ENCODE measurements around the gene SCG5. TPM values are rescaled to one million over a fixed set of nuclear protein-coding genes. Genes with fewer than 3 reads are reported as not detected.

SCG5 gene
- polyA plus RNA-seq, 1 of the 3 experiments (the other 2 are of a cell fraction), result 11.0 TPM

DNA sequence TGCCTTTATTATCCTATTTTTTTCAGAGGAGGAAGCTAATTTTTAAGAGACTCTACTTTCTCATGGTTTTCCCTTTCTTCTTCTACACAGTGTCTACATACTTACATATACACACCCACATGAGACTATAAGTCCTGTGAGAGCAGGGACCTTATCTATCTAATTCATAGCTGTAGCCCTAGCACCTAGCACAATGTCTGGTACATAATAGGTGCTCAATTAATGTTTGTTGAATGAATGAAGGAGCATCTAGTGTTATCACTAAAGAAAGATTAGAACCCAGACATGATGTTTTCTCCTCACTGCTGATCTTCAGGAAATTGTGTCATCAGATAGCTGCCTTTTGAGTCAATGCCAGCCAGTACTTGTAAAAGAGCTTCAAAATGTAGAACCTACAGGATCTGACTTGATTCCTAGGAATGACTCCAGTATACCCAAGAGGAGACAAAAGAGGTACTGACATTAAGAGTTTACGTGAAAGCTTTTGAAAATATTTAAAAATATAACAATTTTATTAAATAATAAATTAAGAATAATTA, 2.5 kb downstream of the SCG5 start:
- no peaks in the 10 kb centered on the region for H3K9me3 ChIP-seq
- no peaks in the 10 kb centered on the region for H3K27me3 ChIP-seq (ENCODE audit: insufficient read depth)
- H2AFZ ChIP-seq (ENCODE audit: low read depth), result no peak overlapping the region
- no peaks in the 10 kb centered on the region for H3K9me2 ChIP-seq
- ChIA-PET POLR2A (no interaction called here), CTCF (interaction anchor here (1.4 to 4.6 kb wide), 4 partner anchors 13 to 349 kb away, joined by 3 to 21 read pairs (median 5); no protein-coding TSS in a partner anchor)
- H3K9ac ChIP-seq, result no peak overlapping the region
- no peaks in the 10 kb centered on the region for H3K79me2 ChIP-seq (ENCODE audit: insufficient read depth)
- no peak overlapping the region for H3K4me2 ChIP-seq
- WGBS (ENCODE audit: low lambda C conversion rate), result 95% methylated on average over 1 of the region's 1 CpG
- no peaks in the 10 kb centered on the region for H4K20me1 ChIP-seq (ENCODE audit: insufficient read depth)
- no peak overlapping the region for H3K27ac ChIP-seq (ENCODE audit: low read depth in 2 of 2, low read length in 1 of 2)
- TF ChIP-seq GATA2 (CRISPR knock-in tag; IDR thresholded peaks at IDR 0.05) (no peak), FOSL2 (IDR thresholded peaks at IDR 0.05; ENCODE audit: borderline replicate concordance, low read depth) (no peak), MXI1 (IDR thresholded peaks at IDR 0.05; ENCODE audit: low read depth, low read length) (no peak)
- TF ChIP-seq, protein P1, sequence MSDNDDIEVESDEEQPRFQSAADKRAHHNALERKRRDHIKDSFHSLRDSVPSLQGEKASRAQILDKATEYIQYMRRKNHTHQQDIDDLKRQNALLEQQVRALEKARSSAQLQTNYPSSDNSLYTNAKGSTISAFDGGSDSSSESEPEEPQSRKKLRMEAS (IDR thresholded peaks at IDR 0.05; ENCODE audit: low read depth), result no peak
- TF ChIP-seq, protein P2, sequence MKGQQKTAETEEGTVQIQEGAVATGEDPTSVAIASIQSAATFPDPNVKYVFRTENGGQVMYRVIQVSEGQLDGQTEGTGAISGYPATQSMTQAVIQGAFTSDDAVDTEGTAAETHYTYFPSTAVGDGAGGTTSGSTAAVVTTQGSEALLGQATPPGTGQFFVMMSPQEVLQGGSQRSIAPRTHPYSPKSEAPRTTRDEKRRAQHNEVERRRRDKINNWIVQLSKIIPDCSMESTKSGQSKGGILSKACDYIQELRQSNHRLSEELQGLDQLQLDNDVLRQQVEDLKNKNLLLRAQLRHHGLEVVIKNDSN (IDR thresholded peaks at IDR 0.05; ENCODE audit: borderline replicate concordance, low read depth), result no peak
- no peak for DNase-seq
- H3K4me3 ChIP-seq (ENCODE audit: low read depth in 2 of 2, low read length in 1 of 2), result no peak overlapping the region
- H3K4me1 ChIP-seq (ENCODE audit: control insufficient read depth in 1 of 2, insufficient read depth in 2 of 2, low read depth in 1 of 2, low read length in 1 of 2), result peaks cover 0 to 7% of the 10 kb centered on the region in 2 experiments; a peak in 1 of 4 replicates
- H3F3A ChIP-seq (replicated peaks; ENCODE audit: insufficient read depth), result peaks cover 9% of the 10 kb centered on the region
- peaks cover 7 to 9% of the 10 kb centered on the region in 2 experiments for H3K36me3 ChIP-seq (replicated peaks in 1 of 2; ENCODE audit: control insufficient read depth in 1 of 2, insufficient read depth in 2 of 2, low read length in 1 of 2)

DNA sequence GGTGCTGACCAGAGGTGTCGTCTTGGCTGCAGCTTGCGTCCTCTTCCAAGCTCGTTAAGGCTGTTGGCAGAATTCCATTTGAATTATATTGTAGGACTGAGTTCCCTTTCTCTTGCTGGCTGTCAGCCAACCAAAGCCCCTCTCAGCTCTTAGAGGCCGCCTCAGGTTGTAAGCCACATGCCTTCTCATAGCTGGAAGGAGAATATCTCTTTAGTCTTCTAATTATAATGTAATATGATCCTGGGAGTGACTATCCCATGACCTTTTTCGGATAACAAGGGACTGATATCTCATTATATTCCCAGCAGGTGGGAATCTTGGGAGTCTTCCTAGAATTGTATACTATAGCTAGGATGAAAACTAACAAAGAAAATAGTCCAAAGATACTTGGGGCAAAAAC, 4.8 kb downstream of the SCG5 start:
- Histone ChIP-seq H3K4me1 (ENCODE audit: control insufficient read depth in 1 of 2, insufficient read depth in 2 of 2, low read depth in 1 of 2, low read length in 1 of 2) (peaks cover 0 to 7% of the 10 kb centered on the region in 2 experiments; a peak in 1 of 4 replicates), H3K9me2 (no peaks in the 10 kb centered on the region), H3K27ac (ENCODE audit: low read depth in 2 of 2, low read length in 1 of 2) (no peak overlapping the region), H3K4me3 (ENCODE audit: low read depth in 2 of 2, low read length in 1 of 2) (no peak overlapping the region), H4K20me1 (ENCODE audit: insufficient read depth) (no peaks in the 10 kb centered on the region), H3F3A (replicated peaks; ENCODE audit: insufficient read depth) (peaks cover 5% of the 10 kb centered on the region), H3K27me3 (ENCODE audit: insufficient read depth) (no peaks in the 10 kb centered on the region), H3K79me2 (ENCODE audit: insufficient read depth) (no peaks in the 10 kb centered on the region), H3K9ac (no peak overlapping the region), H3K36me3 (replicated peaks in 1 of 2; ENCODE audit: control insufficient read depth in 1 of 2, insufficient read depth in 2 of 2, low read length in 1 of 2) (no peaks in the 10 kb centered on the region), H2AFZ (ENCODE audit: low read depth) (no peak overlapping the region), H3K9me3 (no peaks in the 10 kb centered on the region), H3K4me2 (no peak overlapping the region)
- ChIA-PET CTCF (interaction anchor here (0.9 to 6.8 kb wide), 4 partner anchors 11 to 486 kb away, joined by 3 to 62 read pairs (median 13); no protein-coding TSS in a partner anchor), POLR2A (no interaction called here)
- WGBS (ENCODE audit: low lambda C conversion rate), result 71% methylated on average over 5 of the region's 5 CpGs
- TF ChIP-seq EZH2phosphoT487 (IDR thresholded peaks at IDR 0.05; ENCODE audit: borderline replicate concordance, low read depth) (no peak), FOSL2 (IDR thresholded peaks at IDR 0.05; ENCODE audit: borderline replicate concordance, low read depth) (no peak)
- TF ChIP-seq, protein P3, sequence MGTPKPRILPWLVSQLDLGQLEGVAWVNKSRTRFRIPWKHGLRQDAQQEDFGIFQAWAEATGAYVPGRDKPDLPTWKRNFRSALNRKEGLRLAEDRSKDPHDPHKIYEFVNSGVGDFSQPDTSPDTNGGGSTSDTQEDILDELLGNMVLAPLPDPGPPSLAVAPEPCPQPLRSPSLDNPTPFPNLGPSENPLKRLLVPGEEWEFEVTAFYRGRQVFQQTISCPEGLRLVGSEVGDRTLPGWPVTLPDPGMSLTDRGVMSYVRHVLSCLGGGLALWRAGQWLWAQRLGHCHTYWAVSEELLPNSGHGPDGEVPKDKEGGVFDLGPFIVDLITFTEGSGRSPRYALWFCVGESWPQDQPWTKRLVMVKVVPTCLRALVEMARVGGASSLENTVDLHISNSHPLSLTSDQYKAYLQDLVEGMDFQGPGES (IDR thresholded peaks at IDR 0.05; ENCODE audit: low read depth, low read length), result no peak
- TF ChIP-seq, protein P4, sequence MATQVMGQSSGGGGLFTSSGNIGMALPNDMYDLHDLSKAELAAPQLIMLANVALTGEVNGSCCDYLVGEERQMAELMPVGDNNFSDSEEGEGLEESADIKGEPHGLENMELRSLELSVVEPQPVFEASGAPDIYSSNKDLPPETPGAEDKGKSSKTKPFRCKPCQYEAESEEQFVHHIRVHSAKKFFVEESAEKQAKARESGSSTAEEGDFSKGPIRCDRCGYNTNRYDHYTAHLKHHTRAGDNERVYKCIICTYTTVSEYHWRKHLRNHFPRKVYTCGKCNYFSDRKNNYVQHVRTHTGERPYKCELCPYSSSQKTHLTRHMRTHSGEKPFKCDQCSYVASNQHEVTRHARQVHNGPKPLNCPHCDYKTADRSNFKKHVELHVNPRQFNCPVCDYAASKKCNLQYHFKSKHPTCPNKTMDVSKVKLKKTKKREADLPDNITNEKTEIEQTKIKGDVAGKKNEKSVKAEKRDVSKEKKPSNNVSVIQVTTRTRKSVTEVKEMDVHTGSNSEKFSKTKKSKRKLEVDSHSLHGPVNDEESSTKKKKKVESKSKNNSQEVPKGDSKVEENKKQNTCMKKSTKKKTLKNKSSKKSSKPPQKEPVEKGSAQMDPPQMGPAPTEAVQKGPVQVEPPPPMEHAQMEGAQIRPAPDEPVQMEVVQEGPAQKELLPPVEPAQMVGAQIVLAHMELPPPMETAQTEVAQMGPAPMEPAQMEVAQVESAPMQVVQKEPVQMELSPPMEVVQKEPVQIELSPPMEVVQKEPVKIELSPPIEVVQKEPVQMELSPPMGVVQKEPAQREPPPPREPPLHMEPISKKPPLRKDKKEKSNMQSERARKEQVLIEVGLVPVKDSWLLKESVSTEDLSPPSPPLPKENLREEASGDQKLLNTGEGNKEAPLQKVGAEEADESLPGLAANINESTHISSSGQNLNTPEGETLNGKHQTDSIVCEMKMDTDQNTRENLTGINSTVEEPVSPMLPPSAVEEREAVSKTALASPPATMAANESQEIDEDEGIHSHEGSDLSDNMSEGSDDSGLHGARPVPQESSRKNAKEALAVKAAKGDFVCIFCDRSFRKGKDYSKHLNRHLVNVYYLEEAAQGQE (IDR thresholded peaks at IDR 0.05; ENCODE audit: low read depth, low read length), result no peak
- DNase-seq, result no peak

Measured in SK-N-SH (cell line).